ENCODE results near the gene GON4L.
A peak's percentile ranks its signal among the peaks of the same experiment; 100 is the strongest.
"Not testable (repeated sequence)": the region's sequence is repeated elsewhere in the genome, so short reads cannot be mapped to it uniquely, and the experiment has no call there.

The GON4L gene

DNA sequence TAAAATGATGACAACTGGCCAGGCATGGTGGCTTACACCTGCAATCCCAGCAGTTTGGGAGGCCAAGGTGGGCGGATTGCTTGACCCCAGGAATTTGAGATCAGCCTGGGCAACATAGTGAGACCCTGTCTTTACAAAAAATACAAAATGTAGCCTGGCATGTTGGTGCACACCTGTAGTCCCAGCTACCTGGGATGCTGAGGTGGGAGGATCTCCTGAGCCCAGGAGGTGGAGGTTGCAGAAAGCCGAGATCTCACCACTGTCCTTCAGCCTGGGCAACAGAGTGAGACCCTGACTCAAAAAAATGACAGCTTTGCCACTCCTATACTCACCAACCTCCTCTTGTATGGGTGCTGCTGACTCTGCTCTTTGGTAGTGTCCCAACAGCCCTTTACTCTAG, 20.9 kb upstream of the GON4L start:
- no peak for DNase-seq (ENCODE audit: low read depth)

- DNase-seq (ENCODE audit: low read depth), result no peak
These were observed 16.8 kb upstream of the GON4L start for GRCh38 chr1:155873860-155874259.

DNA sequence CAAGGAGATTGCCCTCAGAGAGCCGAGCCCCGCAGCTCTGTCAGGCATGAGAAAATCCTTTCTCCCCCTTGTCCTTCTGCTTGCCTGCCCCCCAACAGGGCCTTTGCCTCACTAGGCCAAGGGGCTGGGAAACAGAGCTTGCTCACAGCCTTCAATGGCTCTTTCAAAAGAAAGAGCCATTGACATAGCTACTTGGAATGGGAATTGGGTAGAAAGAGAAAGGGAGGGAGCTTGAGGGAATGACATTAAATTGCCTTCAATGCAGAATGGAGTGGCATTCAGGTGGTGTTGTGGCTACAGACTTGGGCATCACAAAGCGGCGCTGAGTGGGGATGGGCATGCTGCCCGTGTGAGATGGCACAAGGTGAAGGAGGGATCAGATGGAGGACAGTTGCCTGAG, 15.5 kb upstream of the GON4L start:
- DNase-seq (ENCODE audit: low read depth), result no peak

GRCh38 chr1:155871390-155871789, 14.4 kb upstream of the GON4L start:
- no peak for DNase-seq (ENCODE audit: low read depth)

- DNase-seq (ENCODE audit: low read depth), result no peak
These were observed 10.8 kb upstream of the GON4L start for GRCh38 chr1:155867766-155868165.

- no peak for DNase-seq (ENCODE audit: low read depth)
These were observed 7.4 kb upstream of the GON4L start for GRCh38 chr1:155864393-155864792.

GRCh38 chr1:155861896-155862295, 4.9 kb upstream of the GON4L start:
- DNase-seq (ENCODE audit: low read depth), result no peak

DNA sequence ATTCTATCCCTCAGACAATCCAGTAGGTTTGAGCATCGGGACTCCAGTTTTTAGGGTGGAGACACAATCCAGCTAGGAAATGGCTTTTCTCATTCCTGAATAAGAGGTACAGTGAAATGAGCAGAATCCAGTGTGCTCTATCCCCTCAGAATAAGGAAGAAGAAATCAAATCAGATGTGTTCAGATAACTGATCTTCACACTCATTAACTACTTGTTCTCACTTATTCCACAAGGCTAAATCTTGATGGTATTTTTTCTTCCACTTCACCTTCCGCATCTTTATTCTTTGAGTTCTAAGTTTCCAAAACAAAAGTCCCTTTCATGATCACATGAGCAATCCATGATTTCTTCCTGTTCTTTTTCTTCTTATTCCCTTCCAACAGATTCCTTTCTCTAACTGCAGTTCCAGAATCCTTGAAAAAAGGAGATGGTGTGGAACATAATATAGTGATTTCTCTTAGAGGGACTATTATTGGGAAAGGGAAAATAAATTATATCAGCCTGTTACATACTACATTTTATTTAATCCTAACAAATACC, 4.0 kb upstream of the GON4L start:
- DNase-seq (ENCODE audit: low read depth), result no peak

GRCh38 chr1:155859881-155860871, 3.2 kb upstream of the GON4L start:
- DNase-seq (ENCODE audit: low read depth), result peak; percentile 43

DNA sequence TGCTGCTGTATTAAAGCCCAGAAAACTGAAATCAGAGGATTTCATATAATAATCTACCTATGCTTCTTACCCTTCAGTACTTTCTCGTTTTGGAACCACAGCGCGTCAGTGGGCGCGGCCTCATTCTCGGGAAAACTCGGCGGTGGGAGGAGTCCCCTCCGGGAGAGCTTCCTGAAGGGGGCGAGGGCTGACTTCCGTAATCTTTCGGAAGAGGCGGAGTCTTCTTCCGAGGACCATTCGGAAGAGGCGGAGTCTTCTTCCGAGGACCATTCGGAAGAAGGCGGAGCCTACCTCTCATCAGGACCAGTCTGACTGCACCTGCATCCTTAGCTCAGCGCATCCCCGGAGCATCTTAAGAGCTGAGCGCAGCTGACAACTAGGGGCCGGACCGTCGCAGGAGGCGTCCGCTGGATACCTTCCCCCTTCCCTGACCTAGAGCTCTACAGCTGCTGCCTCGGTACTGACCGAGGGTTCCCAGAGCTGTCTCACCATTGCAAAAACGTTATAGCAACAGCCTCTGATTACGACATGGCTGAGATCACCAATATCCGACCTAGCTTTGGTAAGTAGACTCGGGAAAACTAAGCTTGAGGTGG, 2.3 kb upstream of the GON4L start, which contains the start of gene SYT11:
Gene SYT11, plus strand, starts transcription at position 334 of the 596 bp plus-strand sequence. Its CDS starts 195 bp downstream, at position 529.
- DNase-seq (ENCODE audit: low read depth), result peak; percentile 89

GRCh38 chr1:155858800-155859233, 1.8 kb upstream of the GON4L start:
- DNase-seq (ENCODE audit: low read depth), result no peak

GRCh38 chr1:155856257-155856974, 598 bp downstream of the GON4L start:
- no peak for DNase-seq (ENCODE audit: low read depth)

DNA sequence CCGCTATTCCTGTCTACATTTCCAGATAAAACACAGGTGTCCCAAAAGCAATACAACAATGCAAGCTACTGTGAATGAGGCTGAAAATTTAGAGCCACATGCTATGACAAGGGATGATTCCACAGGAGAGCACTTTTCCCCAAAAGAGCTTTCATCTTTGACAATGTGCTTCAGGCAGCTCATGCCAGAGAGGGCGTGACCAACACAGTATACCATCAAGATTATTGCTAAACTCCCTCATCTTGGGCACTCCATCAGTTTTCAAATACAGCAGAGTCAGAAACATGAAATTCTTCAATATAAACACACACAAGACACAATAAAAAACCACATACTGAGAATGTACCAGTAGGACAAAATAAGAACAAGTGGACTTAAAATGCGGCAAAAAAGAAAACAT, 6.7 kb downstream of the GON4L start:
- no peak for DNase-seq (ENCODE audit: low read depth)

DNA sequence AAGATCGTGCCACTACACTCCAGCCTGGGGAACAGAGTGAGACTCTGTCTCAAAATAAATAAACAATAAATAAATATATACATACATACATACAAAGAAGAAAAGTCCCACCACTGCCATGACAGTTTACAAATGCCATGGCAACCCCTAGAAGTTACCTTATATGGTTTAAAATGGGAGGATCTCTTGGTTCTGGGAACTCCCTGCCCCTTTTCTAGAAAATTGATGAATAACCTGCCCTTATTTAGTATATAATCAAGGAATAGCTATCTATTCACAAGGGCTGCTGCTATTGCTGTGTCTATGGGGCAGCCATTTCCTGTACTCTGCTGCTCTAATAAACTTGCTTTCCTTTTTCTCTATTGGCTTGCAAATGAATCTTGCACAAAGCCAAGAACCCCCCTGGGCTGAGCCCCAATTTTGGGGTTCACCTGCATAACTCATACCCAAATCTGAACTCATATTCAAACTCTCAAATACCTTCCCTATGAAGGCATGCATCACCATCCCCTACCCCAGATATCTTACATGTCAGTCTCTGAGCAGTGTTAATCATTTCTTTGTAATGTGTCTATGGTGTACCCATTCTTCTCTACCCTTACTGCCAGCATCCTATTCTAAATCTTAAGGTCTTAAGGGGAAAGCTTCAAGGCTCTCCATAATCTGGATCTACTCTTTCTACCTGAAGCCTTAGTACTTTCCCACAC, 9.0 kb downstream of the GON4L start:
- no peak for DNase-seq (ENCODE audit: low read depth)

GRCh38 chr1:155844860-155845421, 12.1 kb downstream of the GON4L start:
- DNase-seq (ENCODE audit: low read depth), result no peak

GRCh38 chr1:155840386-155840785, 16.6 kb downstream of the GON4L start:
- DNase-seq (ENCODE audit: low read depth), result no peak

- DNase-seq (ENCODE audit: low read depth), result no peak
These were observed 21.5 kb downstream of the GON4L start for GRCh38 chr1:155835548-155835947.

GRCh38 chr1:155834927-155835399, 22.1 kb downstream of the GON4L start:
- DNase-seq (ENCODE audit: low read depth), result not testable (repeated sequence)

DNA sequence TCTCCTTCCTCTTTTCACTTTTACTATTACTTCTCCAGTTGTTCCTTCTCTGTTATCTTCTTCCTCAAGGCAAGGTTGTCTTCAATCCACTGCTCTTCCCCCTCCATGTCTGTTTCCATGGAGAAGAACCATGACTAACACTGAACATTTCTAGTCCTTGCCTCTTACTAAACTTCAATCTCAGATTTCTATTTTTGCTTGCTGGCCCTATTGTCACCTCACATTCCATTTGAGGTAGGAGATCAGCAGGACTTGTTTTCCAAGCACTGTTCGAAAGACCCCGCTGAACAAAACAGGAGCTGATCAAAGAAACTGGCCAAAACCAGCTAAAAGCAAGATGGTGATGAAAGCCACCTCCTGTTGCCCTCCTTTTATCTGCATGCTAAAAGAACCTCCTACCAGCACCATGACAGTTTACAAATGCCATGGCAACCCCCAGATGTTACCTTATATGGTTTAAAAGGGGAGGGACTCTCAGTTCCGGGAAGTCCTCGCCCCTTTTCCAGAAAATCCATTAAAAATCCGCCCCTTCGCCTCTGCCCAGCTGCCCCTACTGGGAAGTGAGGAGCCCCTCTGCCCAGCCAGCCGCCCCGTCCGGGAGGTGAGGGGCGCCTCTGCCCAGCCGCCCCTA, 22.6 kb downstream of the GON4L start:
- DNase-seq (ENCODE audit: low read depth), result no peak

GRCh38 chr1:155833665-155834295, 23.2 kb downstream of the GON4L start:
- DNase-seq (ENCODE audit: low read depth), result no peak
